Mucosa of gallbladder (tissue), 1 donor: ENCODE measurements around the gene RHOC. TPM values are rescaled to one million over a fixed set of nuclear protein-coding genes. Genes with fewer than 3 reads are reported as not detected.

Source experiments
- DNase-seq: peaks from one replicate; pipeline ENCODE4 v3.0.0-alpha.2; 2020; ENCODE audit warnings: low spot score
- total RNA-seq: library from RNA; stranded (reverse); gene quantifications from one replicate; pipeline ENCODE4 v1.2.1, GENCODE V29; 2021
- donor health status: DM: no; HTN: no; CAD: no.

Gene RHOC
- total RNA-seq, 1 donor from 2014 or later, result 300 TPM

DNA sequence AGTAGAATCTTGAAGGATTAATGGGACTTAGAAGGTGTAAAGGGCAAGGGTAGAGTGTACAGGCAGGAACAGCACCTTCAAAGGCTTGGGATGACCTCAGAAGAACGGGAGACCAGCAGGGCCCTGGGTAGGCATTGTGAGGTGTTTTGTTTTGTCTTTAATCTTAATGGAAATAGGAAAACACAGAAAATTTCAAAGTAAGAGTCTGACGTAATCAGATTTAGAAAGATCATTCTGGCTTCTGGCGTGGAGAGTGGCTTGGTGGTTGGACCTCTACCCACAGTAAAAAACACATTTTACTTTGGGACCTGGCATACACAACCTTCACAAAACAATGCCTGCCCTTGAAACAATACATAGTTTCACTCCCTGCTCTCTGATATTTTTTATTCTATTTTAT, 28.3 kb downstream of the RHOC start:
- no peak for DNase-seq

DNA sequence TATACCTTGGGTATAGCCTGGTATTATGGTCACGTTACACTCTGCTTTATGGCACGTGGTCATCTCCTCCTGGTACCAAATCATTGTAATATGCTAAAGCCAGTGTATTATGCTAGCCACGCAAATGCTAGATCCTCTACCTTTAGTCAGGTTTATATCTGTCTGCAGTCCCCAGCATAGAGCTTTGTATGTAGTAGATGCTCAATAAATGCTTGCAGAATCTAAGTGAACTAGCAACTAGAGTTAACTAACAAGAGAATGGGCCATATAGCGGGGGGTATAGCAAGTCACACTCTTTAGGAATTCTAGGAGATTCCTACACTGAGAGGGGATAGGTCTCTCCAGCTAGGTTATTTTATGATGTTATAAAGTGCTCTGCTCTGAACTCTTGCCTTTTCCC, 29.4 kb downstream of the RHOC start:
- no peak for DNase-seq

DNA sequence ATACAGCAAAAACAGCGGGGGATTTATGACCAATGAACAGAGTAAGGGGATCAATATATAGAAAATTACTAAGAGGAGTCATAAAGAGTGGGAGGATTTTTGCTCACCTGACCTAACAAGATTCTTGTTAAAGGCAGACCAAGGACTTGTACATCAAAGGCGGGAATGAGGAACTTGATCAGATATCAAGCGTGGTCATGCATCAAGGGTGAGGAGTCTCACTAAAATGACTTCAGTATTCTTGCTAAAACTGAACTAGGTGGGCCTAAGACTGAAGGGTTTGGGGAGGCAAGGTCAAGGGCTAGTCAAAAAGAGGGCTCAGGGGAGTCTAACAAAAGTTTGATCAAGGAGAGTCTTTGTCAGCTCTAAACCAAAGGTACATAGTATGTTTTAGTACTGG, 30.4 kb downstream of the RHOC start:
- no peak for DNase-seq

DNA sequence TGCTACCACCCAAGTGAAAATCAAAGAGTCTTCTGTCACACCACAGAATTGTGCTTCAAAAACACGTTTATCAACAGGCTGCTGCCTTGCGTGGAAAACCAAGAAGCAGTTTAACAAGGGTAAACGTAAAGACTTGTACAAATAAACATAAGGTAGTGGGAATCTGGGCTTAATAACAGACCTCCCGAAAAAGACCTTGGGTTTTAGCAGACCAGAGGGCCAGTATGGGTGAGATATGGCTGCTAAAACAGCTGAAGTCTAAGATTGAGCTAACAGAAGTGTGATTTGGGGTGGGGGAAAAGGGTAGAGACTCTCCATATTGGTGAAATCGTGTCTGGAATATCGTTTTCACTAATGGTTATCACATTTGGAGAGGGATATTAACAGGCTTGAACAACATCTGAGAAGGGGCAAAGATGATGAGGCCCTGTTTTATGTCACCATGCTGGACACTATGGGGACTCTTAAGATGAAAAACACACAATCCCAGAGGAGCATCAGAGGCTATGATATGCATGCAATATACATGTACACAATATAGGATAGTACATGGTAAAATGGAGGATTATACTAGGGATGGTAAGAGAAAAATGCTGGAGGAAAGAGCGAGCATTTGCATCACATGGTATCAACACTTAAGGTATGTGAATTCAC, 31.1 kb downstream of the RHOC start:
- DNase-seq, result no peak

GRCh38 chr1:112674986-112675727, 31.8 kb downstream of the RHOC start:
- no peak for DNase-seq

DNA sequence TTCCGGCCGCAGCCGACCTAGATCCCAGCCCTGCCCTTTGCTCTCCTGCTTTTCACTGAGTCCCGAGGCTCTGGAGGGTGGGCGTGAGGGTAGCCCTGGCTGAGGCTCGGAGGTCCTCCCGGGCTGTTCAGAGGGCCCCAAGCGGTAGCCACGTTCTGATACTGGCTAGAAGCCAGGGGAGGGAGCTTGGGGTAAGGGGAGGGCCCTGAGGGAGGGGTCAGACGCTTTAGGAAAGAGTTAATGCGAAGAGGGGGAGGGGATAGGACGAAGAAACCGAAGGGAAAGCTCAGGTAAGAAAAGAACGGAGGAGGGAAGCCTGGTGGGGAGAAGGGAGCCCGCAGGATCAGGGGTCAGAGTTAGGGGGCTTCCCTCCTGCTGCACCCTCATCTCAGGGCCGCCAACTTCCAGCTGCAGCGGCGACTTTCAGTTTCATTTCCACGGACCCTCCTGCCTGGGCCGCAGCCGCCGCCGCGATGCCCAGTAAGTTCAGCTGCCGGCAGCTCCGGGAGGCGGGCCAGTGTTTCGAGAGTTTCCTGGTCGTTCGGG, 32.4 kb downstream of the RHOC start, which contains the start of gene MOV10:
TSS of gene MOV10 (plus strand) at position 220 of the 546 bp plus-strand sequence. CDS start at position 474, 254 bp downstream.
- DNase-seq, result peak; percentile 64

DNA sequence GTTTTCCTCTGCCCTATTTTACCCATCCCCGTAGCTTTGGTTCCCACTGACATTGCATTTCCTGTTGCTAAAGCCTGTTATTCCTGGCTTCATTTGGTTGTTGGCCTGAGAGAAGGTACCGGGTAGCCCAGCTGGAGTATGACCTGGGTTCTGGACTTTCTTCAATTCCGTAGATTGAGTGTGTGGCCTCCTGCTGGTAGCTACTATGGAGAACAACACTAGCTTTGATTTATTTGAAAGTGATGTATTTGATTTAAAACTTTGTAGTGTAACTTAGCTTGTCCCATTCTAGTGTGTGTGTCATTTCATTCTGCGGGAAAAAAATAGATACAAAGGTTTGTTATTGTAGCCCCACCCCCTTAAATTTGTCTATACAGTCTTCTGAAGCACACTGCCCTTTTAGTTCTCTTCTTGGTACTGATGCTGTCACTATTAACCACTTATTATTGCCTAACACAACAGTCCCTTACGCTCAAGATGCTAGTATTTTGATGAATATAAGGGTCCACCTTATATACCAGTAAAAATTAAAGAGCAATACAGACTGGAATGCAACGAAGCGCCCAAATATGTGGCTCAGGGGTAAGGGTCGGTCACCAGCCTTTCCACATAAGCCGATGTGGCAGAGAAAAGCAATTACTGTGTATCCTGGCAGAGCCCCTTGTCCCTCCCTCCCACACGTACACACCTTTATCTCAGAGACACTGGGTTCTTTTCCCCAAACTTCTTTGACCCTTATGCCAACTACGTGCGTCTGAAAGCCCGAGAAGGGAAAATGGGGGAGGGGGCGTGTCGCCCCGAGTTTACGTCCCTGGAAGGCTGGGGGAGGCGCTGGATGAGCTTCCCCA, 33.1 kb downstream of the RHOC start:
- no peak for DNase-seq

- DNase-seq, result no peak
Observed at GRCh38 chr1:112672842-112673241, 34.1 kb downstream of the RHOC start.

GRCh38 chr1:112672009-112672408, 34.9 kb downstream of the RHOC start:
- no peak for DNase-seq

GRCh38 chr1:112666946-112667345, 40.0 kb downstream of the RHOC start:
- DNase-seq, result no peak

- DNase-seq, result no peak
Observed at GRCh38 chr1:112665857-112666256, 41.1 kb downstream of the RHOC start.

DNA sequence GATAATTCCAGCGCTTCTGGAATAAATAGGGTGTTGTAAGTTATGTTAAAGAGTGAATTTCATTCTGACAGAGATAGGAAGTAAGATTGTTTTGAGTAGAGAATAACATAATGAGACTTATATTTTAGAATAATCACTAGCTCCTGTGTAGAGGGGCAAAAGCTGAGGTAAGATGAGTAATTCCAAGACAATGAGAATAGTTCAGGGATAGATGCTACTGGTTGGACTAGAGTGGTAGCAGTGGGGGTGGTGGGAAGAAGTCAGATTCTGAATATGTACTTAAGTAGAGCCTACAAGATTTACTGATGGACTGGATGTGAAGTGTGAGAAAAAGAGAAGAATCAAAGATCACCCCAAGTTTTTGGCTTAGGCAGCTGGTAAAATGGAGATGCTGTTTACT, 55.7 kb downstream of the RHOC start:
- DNase-seq, result no peak

Other genes starting within 250 kb of the RHOC start
- 8.1 TPM for gene WNT2B, start 198.2 kb downstream of the RHOC start, total RNA-seq
- 18.8 TPM for gene ST7L, start 88.0 kb downstream of the RHOC start, total RNA-seq
- gene CAPZA1, start 87.3 kb downstream of the RHOC start, total RNA-seq, result 97.8 TPM
- gene MOV10, start 32.5 kb downstream of the RHOC start, total RNA-seq, result 85.7 TPM
- gene PPM1J, start 8.2 kb upstream of the RHOC start, total RNA-seq, result 1.1 TPM
- 21.5 TPM for gene SLC16A1, start 249.1 kb upstream of the RHOC start, total RNA-seq